Sciatic nerve (tissue), 2 donors: ENCODE data around the gene RPL23. TPM values are rescaled to one million over a fixed set of nuclear protein-coding genes. Genes with fewer than 3 reads are reported as not detected.

Experiments
- ATAC-seq: fragments of 200-7000 bp; cut with Tn5 transposase; one replicate; pipeline ENCODE4 v1.9.1; 2020; ENCODE audit warnings: mild to moderate bottlenecking, moderate library complexity
- DNase-seq: peaks from one replicate; pipeline ENCODE4 v3.0.0-alpha.2; 2020; ENCODE audit warnings: low spot score
- intact Hi-C: fragments of 100-400 bp; cut with DNase I; formaldehyde crosslinking; loops from one replicate; pipeline ENCODE4 v1.14.2; 2022
- total RNA-seq: library from RNA; stranded (reverse); fragmentation: NEBNext Ultra II Directional; extraction: Animal tissue kit (Norgen Biotek cat#: 25700); gene quantifications from one replicate; pipeline ENCODE4 v1.2.1, GENCODE V29; 2021
- donor health status: DM: no; HTN: no; CAD: no.
- donor health status: DM: no; HTN: no; CAD: no.

RPL23 gene
- total RNA-seq: 1,106 TPM

- peak; percentile 99 for ATAC-seq
- DNase-seq: peak; percentile 96
- intact Hi-C loops: no loop called here
Observed at GRCh38 chr17:38853292-38854219, at the start of gene RPL23. Gene RPL23 (minus strand): TSS chr17:38853721. CDS start chr17:38853710, 11 bp downstream.

GRCh38 chr17:38900978-38901656, 47.6 kb upstream of the RPL23 start:
- intact Hi-C loops: no loop called here
- ATAC-seq (peak; percentile 68), DNase-seq (no peak)

- no peak for DNase-seq
- no peak for ATAC-seq
- intact Hi-C loops: no loop called here
Observed at GRCh38 chr17:38899421-38899820, 45.9 kb upstream of the RPL23 start.

GRCh38 chr17:38898812-38899348, 45.4 kb upstream of the RPL23 start:
- intact Hi-C loops: no loop called here
- DNase-seq (no peak), ATAC-seq (no peak)

GRCh38 chr17:38898291-38898679, 44.8 kb upstream of the RPL23 start:
- DNase-seq (no peak), ATAC-seq (no peak)
- intact Hi-C loops: no loop called here

- DNase-seq (no peak), ATAC-seq (no peak)
- intact Hi-C loops: no loop called here
Observed at GRCh38 chr17:38897671-38898290, 44.3 kb upstream of the RPL23 start.

GRCh38 chr17:38897176-38897575, 43.7 kb upstream of the RPL23 start:
- peak; percentile 36 for ATAC-seq
- intact Hi-C loops: no loop called here
- DNase-seq: no peak

- DNase-seq (no peak), ATAC-seq (no peak)
- intact Hi-C loops: no loop called here
Observed at GRCh38 chr17:38896346-38896954, 42.9 kb upstream of the RPL23 start.

- ATAC-seq (no peak), DNase-seq (no peak)
- intact Hi-C loops: no loop called here
Observed at GRCh38 chr17:38894276-38894675, 40.8 kb upstream of the RPL23 start.

GRCh38 chr17:38893607-38894006, 40.1 kb upstream of the RPL23 start:
- intact Hi-C loops: no loop called here
- DNase-seq (no peak), ATAC-seq (peak; percentile 41)

GRCh38 chr17:38893113-38893512, 39.6 kb upstream of the RPL23 start:
- intact Hi-C loops: no loop called here
- ATAC-seq (no peak), DNase-seq (no peak)

GRCh38 chr17:38892620-38893019, 39.1 kb upstream of the RPL23 start:
- ATAC-seq (no peak), DNase-seq (no peak)
- intact Hi-C loops: no loop called here

- intact Hi-C loops: no loop called here
- no peak for DNase-seq
- ATAC-seq: no peak
Observed at GRCh38 chr17:38892083-38892482, 38.6 kb upstream of the RPL23 start.

- intact Hi-C loops: no loop called here
- DNase-seq (no peak), ATAC-seq (no peak)
Observed at GRCh38 chr17:38891441-38891840, 37.9 kb upstream of the RPL23 start.

- intact Hi-C loops: no loop called here
Observed at GRCh38 chr17:38890410-38890746, 36.9 kb upstream of the RPL23 start.

GRCh38 chr17:38889745-38890409, 36.4 kb upstream of the RPL23 start:
- ATAC-seq (no peak), DNase-seq (no peak)
- intact Hi-C loops: no loop called here

More at GRCh38 chr17:38890410-38890746, 36.9 kb upstream of the RPL23 start:
- DNase-seq (no peak), ATAC-seq (no peak)

- DNase-seq: no peak
Observed at GRCh38 chr17:38888842-38889241, 35.3 kb upstream of the RPL23 start.

GRCh38 chr17:38886643-38887010, 33.1 kb upstream of the RPL23 start:
- intact Hi-C loops: no loop called here
- ATAC-seq (no peak), DNase-seq (no peak)

More at GRCh38 chr17:38888842-38889241, 35.3 kb upstream of the RPL23 start:
- intact Hi-C loops: no loop called here
- no peak for ATAC-seq
